HFF-Myc (cell line): ENCODE results near the gene SAMD4A.

Experiments
- DNase-seq: peaks from one replicate; pipeline ENCODE4 v3.0.0-alpha.2; 2011; ENCODE audit warnings: low read depth; ENCODE audit errors: extremely low read depth
- H3K4me3 ChIP-seq: replicated peaks from 2 replicates; pipeline ENCODE4 v1.5.1; 2011; ENCODE audit warnings: low read depth, mild to moderate bottlenecking, control low read depth, low read length
- CTCF ChIP-seq: IDR thresholded peaks from 2 replicates; pipeline ENCODE4 v1.5.1; 2012; ENCODE audit warnings: mild to moderate bottlenecking, low read depth, low read length, control low read depth; ENCODE audit errors: missing control alignments

The SAMD4A gene

GRCh38 chr14:54829486-54830224 is 262.7 kb downstream of the SAMD4A start:
- DNase-seq, result no peak
- no peak overlapping the region for H3K4me3 ChIP-seq
- TF ChIP-seq CTCF, result no peak

GRCh38 chr14:54830650-54831049 is 263.7 kb downstream of the SAMD4A start:
- TF ChIP-seq CTCF, result no peak
- no peak for DNase-seq
- H3K4me3 ChIP-seq, result no peak overlapping the region

GRCh38 chr14:54834081-54834480 is 267.2 kb downstream of the SAMD4A start:
- no peak for TF ChIP-seq CTCF

GRCh38 chr14:54834727-54835126 is 267.8 kb downstream of the SAMD4A start:
- DNase-seq, result no peak
- TF ChIP-seq CTCF, result no peak
- no peak overlapping the region for H3K4me3 ChIP-seq

More at GRCh38 chr14:54834081-54834480, 267.2 kb downstream of the SAMD4A start:
- no peak overlapping the region for H3K4me3 ChIP-seq
- no peak for DNase-seq

- no peak for TF ChIP-seq CTCF
- DNase-seq, result no peak
Measured at GRCh38 chr14:54836231-54836630, 269.3 kb downstream of the SAMD4A start.

GRCh38 chr14:54837508-54838149 is 270.7 kb downstream of the SAMD4A start:
- no peak for DNase-seq
- TF ChIP-seq CTCF, result no peak
- no peak overlapping the region for H3K4me3 ChIP-seq

More at GRCh38 chr14:54836231-54836630, 269.3 kb downstream of the SAMD4A start:
- H3K4me3 ChIP-seq, result no peak overlapping the region
